H1 (cell line): ENCODE results near the gene SOBP. TPM values are rescaled to one million over a fixed set of nuclear protein-coding genes. Genes with fewer than 3 reads are reported as not detected.

Source experiments
- CTCF ChIA-PET: fragments of 300-600 bp; sonication (Branson Sonifier 250); formaldehyde crosslinking; loops from one replicate; lab custom pipeline; 2021; ENCODE audit not compliant: partially characterized antibody; lab: Charles Lee
- POLR2A ChIA-PET: fragments of 300-600 bp; sonication (Branson Sonifier 250); formaldehyde crosslinking; loops from one replicate; lab custom pipeline; 2021; ENCODE audit warnings: inconsistent platforms; ENCODE audit not compliant: partially characterized antibody; lab: Charles Lee
- DNase-seq, 2 experiments: peaks; one replicate each; pipeline versions ENCODE4 v3.0.0 to v3.0.0-alpha.2; 2010 to 2022; ENCODE audit warnings: low spot score in 2 of 2, low read depth in 1 of 2, mixed read lengths in 1 of 2
- FAIRE-seq: peaks from 2 replicates; lab custom pipeline; 2011; peaks lifted over from hg19 to GRCh38; lab: Jason Lieb, UNC
- H2AFZ ChIP-seq: 2 replicates; pipeline ENCODE4 v1.8.1; 2012; ENCODE audit warnings: low read length, inconsistent platforms
- H2AK5ac ChIP-seq: 2 replicates; pipeline ENCODE4 v1.6.1; 2013; ENCODE audit warnings: low read depth, low read length
- H2BK120ac ChIP-seq: replicated peaks from 2 replicates; pipeline ENCODE3; 2013; ENCODE audit warnings: low read depth, low read length, inconsistent platforms
- H2BK12ac ChIP-seq: 2 replicates; pipeline ENCODE4 v1.6.1; 2013; ENCODE audit warnings: low read depth, low read length
- H2BK15ac ChIP-seq: 2 replicates; pipeline ENCODE4 v1.6.1; 2013; ENCODE audit warnings: low read length
- H2BK20ac ChIP-seq: 2 replicates; pipeline ENCODE4 v1.6.1; 2013; ENCODE audit warnings: low read length
- H2BK5ac ChIP-seq: 2 replicates; pipeline ENCODE4 v1.6.1; 2013; ENCODE audit warnings: low read depth, low read length
- H3K14ac ChIP-seq: 2 replicates; pipeline ENCODE4 v1.6.1; 2013; ENCODE audit warnings: inconsistent platforms; ENCODE audit not compliant: insufficient read length
- H3K18ac ChIP-seq: 2 replicates; pipeline ENCODE4 v1.6.1; 2013; ENCODE audit warnings: low read length; ENCODE audit errors: extremely low read depth
- H3K23ac ChIP-seq: 2 replicates; pipeline ENCODE4 v1.6.1; 2013; ENCODE audit warnings: inconsistent platforms; ENCODE audit not compliant: insufficient read length
- H3K23me2 ChIP-seq: 2 replicates; pipeline ENCODE4 v1.6.1; 2013; ENCODE audit warnings: low read depth, low read length
- H3K27ac ChIP-seq: 2 replicates; pipeline ENCODE4 v1.6.1; 2011; ENCODE audit warnings: low read depth, low read length, inconsistent platforms
- H3K27me3 ChIP-seq, 4 experiments: replicated peaks in 1 of 4; 1 replicate in 1 of 4; 2 replicates in 3 of 4; pipeline versions ENCODE4 v1.6.1 to v1.8.1; 2011 to 2013; ENCODE audit warnings: low read length in 3 of 4, mild to moderate bottlenecking in 3 of 4, inconsistent platforms in 2 of 4, mixed read lengths in 2 of 4, moderate library complexity in 1 of 4; ENCODE audit not compliant: control insufficient read depth in 3 of 4, insufficient read depth in 3 of 4; ENCODE audit errors: extremely low read depth in 1 of 4
- H3K36me3 ChIP-seq, 4 experiments: 2 replicates each; pipeline versions ENCODE4 v1.6.1 to v1.8.1; 2011 to 2013; ENCODE audit warnings: mild to moderate bottlenecking in 4 of 4, low read length in 3 of 4, moderate library complexity in 2 of 4, control low read depth in 1 of 4, inconsistent platforms in 1 of 4; ENCODE audit not compliant: insufficient read depth in 4 of 4, control insufficient read depth in 2 of 4
- H3K4ac ChIP-seq: replicated peaks from 2 replicates; pipeline ENCODE3; 2013; ENCODE audit warnings: low read length, low read depth, mixed read lengths, inconsistent platforms; ENCODE audit not compliant: insufficient read length
- H3K4me1 ChIP-seq, 4 experiments: replicated peaks in 1 of 4; 1 replicate in 1 of 4; 2 replicates in 3 of 4; pipeline versions ENCODE4 v1.6.1 to v1.8.1; 2011 to 2013; ENCODE audit warnings: low read length in 3 of 4, inconsistent platforms in 2 of 4, mixed read lengths in 1 of 4; ENCODE audit not compliant: insufficient read depth in 4 of 4, control insufficient read depth in 3 of 4
- H3K4me2 ChIP-seq, 2 experiments: 2 replicates each; pipeline versions ENCODE4 v1.6.1 to v1.8.1; 2011 to 2013; ENCODE audit warnings: low read depth in 2 of 2, low read length in 2 of 2, control low read depth in 1 of 2, inconsistent platforms in 1 of 2, mild to moderate bottlenecking in 1 of 2; ENCODE audit not compliant: insufficient read depth in 1 of 2
- H3K4me3 ChIP-seq, 4 experiments: fragments of 200-600, 300-600 bp in 1 of 4; sonication (generic), shearing (Covaris generic), sonication (Bioruptor Twin) in 1 of 4; 2 replicates each; pipeline versions ENCODE4 v1.5.1 to v1.8.1; 2011 to 2016; ENCODE audit warnings: low read length in 4 of 4, low read depth in 3 of 4, control low read depth in 2 of 4, inconsistent platforms in 2 of 4, mild to moderate bottlenecking in 2 of 4, mixed read lengths in 1 of 4, moderate library complexity in 1 of 4; ENCODE audit not compliant: insufficient read depth in 2 of 4; ENCODE audit errors: extremely low read depth in 1 of 4
- H3K56ac ChIP-seq: replicated peaks from 2 replicates; pipeline ENCODE3; 2013; ENCODE audit warnings: low read depth, mild to moderate bottlenecking, mixed read lengths, low read length, inconsistent platforms; ENCODE audit not compliant: insufficient read length
- H3K79me1 ChIP-seq: 2 replicates; pipeline ENCODE4 v1.6.1; 2013; ENCODE audit warnings: low read depth, low read length, control low read depth
- H3K79me2 ChIP-seq, 2 experiments: 2 replicates each; pipeline versions ENCODE4 v1.6.1 to v1.8.1; 2012 to 2013; ENCODE audit warnings: low read length in 2 of 2, mild to moderate bottlenecking in 2 of 2, inconsistent platforms in 1 of 2; ENCODE audit not compliant: insufficient read depth in 2 of 2, control insufficient read depth in 1 of 2
- H3K9ac ChIP-seq, 4 experiments: replicated peaks in 1 of 4; 1 replicate in 1 of 4; 2 replicates in 3 of 4; pipeline versions ENCODE4 v1.6.1 to v1.8.1; 2011 to 2013; ENCODE audit warnings: low read depth in 3 of 4, low read length in 3 of 4, control low read depth in 2 of 4, mild to moderate bottlenecking in 2 of 4, moderate library complexity in 2 of 4, inconsistent platforms in 1 of 4; ENCODE audit errors: extremely low read depth in 1 of 4
- H3K9me3 ChIP-seq, 2 experiments: 2 replicates each; pipeline versions ENCODE4 v1.6.1 to v1.8.1; 2012 to 2013; ENCODE audit warnings: mild to moderate bottlenecking in 2 of 2, moderate library complexity in 2 of 2, control low read depth in 1 of 2, inconsistent platforms in 1 of 2, low read depth in 1 of 2, low read length in 1 of 2, mixed read lengths in 1 of 2; ENCODE audit not compliant: insufficient read depth in 2 of 2
- H4K20me1 ChIP-seq, 2 experiments: replicated peaks in 1 of 2; 2 replicates each; pipeline versions ENCODE3 to v1.8.1; 2011 to 2013; ENCODE audit warnings: inconsistent platforms in 2 of 2, low read length in 2 of 2, mild to moderate bottlenecking in 1 of 2; ENCODE audit not compliant: insufficient read depth in 2 of 2, control insufficient read depth in 1 of 2
- H4K5ac ChIP-seq: 2 replicates; pipeline ENCODE4 v1.6.1; 2013; ENCODE audit warnings: low read length, low read depth, mixed read lengths, inconsistent platforms; ENCODE audit not compliant: insufficient read length
- H4K8ac ChIP-seq: 2 replicates; pipeline ENCODE4 v1.8.0; 2013; ENCODE audit warnings: mild to moderate bottlenecking, moderate library complexity, low read length, inconsistent platforms; ENCODE audit not compliant: insufficient read depth; ENCODE audit errors: extremely low read depth
- H4K91ac ChIP-seq: replicated peaks from 2 replicates; pipeline ENCODE3; 2013; ENCODE audit warnings: low read length, mixed read lengths, inconsistent platforms; ENCODE audit not compliant: insufficient read length
- CBX8 ChIP-seq: fragments of 300-800, 300-1000 bp; sonication (generic); IDR thresholded peaks from 2 replicates; pipeline ENCODE4 v1.7.1; 2016; ENCODE audit warnings: low read depth, low read length, borderline replicate concordance
- CEBPB ChIP-seq: IDR thresholded peaks from 2 replicates; pipeline ENCODE4 v1.6.1; 2012; ENCODE audit warnings: low read depth, low read length
- FOSL1 ChIP-seq: IDR thresholded peaks from 2 replicates; pipeline ENCODE4 v1.6.1; 2011; ENCODE audit warnings: mild to moderate bottlenecking, low read depth, low read length, moderate library complexity; ENCODE audit not compliant: insufficient read depth
- KDM1A ChIP-seq: fragments of 200-600, 300-600 bp; sonication (generic); IDR thresholded peaks from 2 replicates; pipeline ENCODE4 v1.7.1; 2016; ENCODE audit warnings: mild to moderate bottlenecking, low read length, borderline replicate concordance
- KDM4A ChIP-seq: IDR thresholded peaks from one replicate; pipeline ENCODE4 v1.7.1; 2012; ENCODE audit warnings: low read depth, mild to moderate bottlenecking, moderate library complexity, low read length, inconsistent platforms; ENCODE audit not compliant: severe bottlenecking
- MAFK ChIP-seq: IDR thresholded peaks from 2 replicates; pipeline ENCODE4 v1.6.1; 2012; ENCODE audit warnings: low read depth, mild to moderate bottlenecking, improper control_type of control experiment, low read length
- PHF8 ChIP-seq: fragments of 200-600 bp; sonication (generic); conservative IDR thresholded peaks from 2 replicates; pipeline ENCODE4 v1.7.1; 2012; ENCODE audit warnings: low read depth, mild to moderate bottlenecking, inconsistent platforms, low read length, moderate library complexity
- POU5F1 ChIP-seq: IDR thresholded peaks from 2 replicates; pipeline ENCODE4 v1.6.1; 2011; ENCODE audit warnings: low read depth, mild to moderate bottlenecking, low read length, moderate library complexity
- RXRA ChIP-seq: IDR thresholded peaks from 2 replicates; pipeline ENCODE4 v1.6.1; 2011; ENCODE audit warnings: low read depth, mild to moderate bottlenecking, low read length, moderate library complexity; ENCODE audit not compliant: insufficient read depth
- SIN3A ChIP-seq, 2 experiments: IDR thresholded peaks in 1 of 2; conservative IDR thresholded peaks in 1 of 2; 2 replicates each; pipeline ENCODE4 v1.6.1; 2011 to 2012; ENCODE audit warnings: low read length in 2 of 2, improper control_type of control experiment in 1 of 2, low read depth in 1 of 2, mild to moderate bottlenecking in 1 of 2
- SIX5 ChIP-seq: IDR thresholded peaks from 2 replicates; pipeline ENCODE4 v1.6.1; 2011; ENCODE audit warnings: mild to moderate bottlenecking, low read depth, low read length
- TAF1 ChIP-seq: IDR thresholded peaks from 2 replicates; pipeline ENCODE4 v1.6.1; 2011; ENCODE audit warnings: mild to moderate bottlenecking, low read depth, low read length
- TBP ChIP-seq: IDR thresholded peaks from 2 replicates; pipeline ENCODE4 v1.6.1; 2011; ENCODE audit warnings: low read depth, low read length, improper control_type of control experiment
- ZNF274 ChIP-seq: IDR thresholded peaks from 2 replicates; pipeline ENCODE4 v1.7.0; 2012; ENCODE audit warnings: low read length, borderline replicate concordance; ENCODE audit errors: extremely low read depth
- WGBS, 2 experiments: shearing (Covaris generic) in 1 of 2; methylation state at CpG; one replicate each; pipeline versions ENCODE4 v1.1.6 to v1.1.7; 2013 to 2015; ENCODE audit warnings: low lambda C conversion rate in 2 of 2, mixed read lengths in 2 of 2, inconsistent platforms in 1 of 2, low coverage in 1 of 2, missing lambda C conversion rate in 1 of 2; ENCODE audit not compliant: insufficient replicate concordance in 2 of 2, insufficient coverage in 1 of 2, insufficient read length in 1 of 2; ENCODE audit errors: extremely low coverage in 1 of 2, missing lambda C conversion rate in 1 of 2; 5-methylcytosine and 5-hydroxymethylcytosine counted together
- polyA plus RNA-seq, 7 experiments: library from polyadenylated mRNA; depleted of rRNA in 3 of 7; stranded (reverse) in 5 of 7; unstranded in 2 of 7; fragments of >200 nt in 5 of 7; fragments of 200-250 nt in 2 of 7; gene quantifications; 1 replicate in 5 of 7; 2 replicates in 1 of 7; 4 replicates in 1 of 7; pipeline versions ENCODE4 v1.2.1 to v1.2.3, GENCODE V29; 2011 to 2013; ENCODE audit warnings: missing spikeins in 2 of 7, mixed read lengths in 2 of 7
- total RNA-seq: library from RNA; stranded (reverse); fragmentation: NEBNext Ultra II Directional; extraction: Animal tissue kit (Norgen Biotek cat#: 25700); gene quantifications from 2 replicates; pipeline ENCODE4 v1.2.1, GENCODE V29; 2021

SOBP gene
- total and polyA plus RNA-seq, 2 of the 8 experiments (the other 6 are each of a cell fraction or from before 2014, with no cell fraction given), result 0.45 to 6.2 TPM

DNA sequence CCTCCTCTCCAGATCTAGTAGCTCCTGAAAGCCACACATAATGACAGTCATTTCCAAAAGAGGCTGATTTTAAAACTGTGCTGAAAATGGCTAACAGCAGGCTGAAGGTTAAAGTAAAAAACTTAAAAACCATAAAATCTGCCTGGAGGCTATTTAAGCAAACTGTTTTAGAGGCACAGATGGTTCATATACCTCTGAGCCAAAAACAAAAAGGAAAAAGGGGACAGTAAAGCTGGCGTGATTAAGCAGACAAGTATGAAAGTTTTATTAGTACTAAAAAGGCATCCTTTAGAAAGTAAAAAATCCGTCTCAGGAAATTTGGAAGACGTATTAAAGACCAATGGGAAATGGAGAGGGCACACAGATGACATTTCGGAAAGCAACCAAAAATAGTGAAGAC lies 55.8 kb downstream of the SOBP start:
- no peak for TF ChIP-seq SIX5
- TF ChIP-seq FOSL1, result no peak
- no peak for TF ChIP-seq RXRA
- TF ChIP-seq ZNF274, result no peak
- no peak for TF ChIP-seq PHF8
- no peak for TF ChIP-seq KDM1A
- TF ChIP-seq TBP, result no peak
- no peak for TF ChIP-seq POU5F1
- TF ChIP-seq CEBPB, result no peak
- no peak for TF ChIP-seq SIN3A (conservative IDR thresholded peaks at IDR 0.05 in 1 of 2, IDR thresholded peaks at IDR 0.05 in 1 of 2; ENCODE audit: low read depth in 1 of 2, low read length in 2 of 2)
- no peak for TF ChIP-seq KDM4A
- TF ChIP-seq TAF1, result no peak
- TF ChIP-seq MAFK, result no peak
- no peak for TF ChIP-seq CBX8
- TF ChIP-seq, all 59 proteins: peak for 0
- Histone ChIP-seq H2AFZ (no peak overlapping the region), H3K9me3 (no peaks in the 10 kb centered on the region), H3K4me3 (no peak overlapping the region), H3K4me1 (no peaks in the 10 kb centered on the region), H3K18ac (no peak overlapping the region), H3K4me2 (no peak overlapping the region), H4K8ac (no peak overlapping the region), H2BK120ac (no peak overlapping the region), H3K27me3 (no peaks in the 10 kb centered on the region), H3K14ac (no peak overlapping the region), H4K91ac (no peak overlapping the region), H2BK12ac (no peak overlapping the region), H3K23ac (no peak overlapping the region), H3K79me2 (no peaks in the 10 kb centered on the region), H2BK5ac (no peak overlapping the region), H3K27ac (no peak overlapping the region), H2BK15ac (no peak overlapping the region), H3K9ac (no peak overlapping the region), H4K20me1 (no peaks in the 10 kb centered on the region), H4K5ac (no peak overlapping the region), H3K23me2 (no peaks in the 10 kb centered on the region), H3K79me1 (no peaks in the 10 kb centered on the region; the same call in 1 of the 2 replicates), H3K36me3 (no peaks in the 10 kb centered on the region; a peak in 2 of 8 replicates), H3K4ac (no peak overlapping the region), H2AK5ac (no peak overlapping the region), H2BK20ac (no peak overlapping the region), H3K56ac (no peak overlapping the region)
- no peak for FAIRE-seq
- ChIA-PET POLR2A (no interaction called here), CTCF (no interaction called here)
- no peak for DNase-seq
- WGBS, 2 experiments, result 88% methylated on average over 4 of the region's 4 CpGs; no CpG with 5 or more reads in 1 of the 2 experiments
